NCI-H2196 (cell line): ENCODE measurements around the gene LGR5.
A peak's percentile ranks its signal among the peaks of the same experiment; 100 is the strongest.

ENCODE experiments used
- DNase-seq: peaks from one replicate; lab custom pipeline; 2025; ENCODE audit not compliant: unreplicated experiment; lab: John Stamatoyannopoulos, UW

LGR5 gene

GRCh38 chr12:71589478-71589881, 149.9 kb downstream of the LGR5 start:
- DNase-seq = no peak

- no peak for DNase-seq
Observed at GRCh38 chr12:71591601-71592000, 152.0 kb downstream of the LGR5 start.

- DNase-seq = no peak
Observed at GRCh38 chr12:71592841-71593240, 153.2 kb downstream of the LGR5 start.

GRCh38 chr12:71594214-71594948, 154.8 kb downstream of the LGR5 start:
- no peak for DNase-seq

- DNase-seq = no peak
Observed at GRCh38 chr12:71599210-71599609, 159.6 kb downstream of the LGR5 start.

GRCh38 chr12:71601546-71601945, 161.9 kb downstream of the LGR5 start:
- DNase-seq = no peak

GRCh38 chr12:71602761-71603577, 163.4 kb downstream of the LGR5 start:
- DNase-seq = no peak

GRCh38 chr12:71605039-71605438, 165.4 kb downstream of the LGR5 start:
- peak; percentile 14 for DNase-seq

- DNase-seq = no peak
Observed at GRCh38 chr12:71607494-71608330, 168.1 kb downstream of the LGR5 start.

- no peak for DNase-seq
Observed at GRCh38 chr12:71610031-71610795, 170.6 kb downstream of the LGR5 start.

- no peak for DNase-seq
Observed at GRCh38 chr12:71621938-71622337, 182.3 kb downstream of the LGR5 start.

GRCh38 chr12:71625476-71625875, 185.9 kb downstream of the LGR5 start:
- DNase-seq = no peak

- no peak for DNase-seq
Observed at GRCh38 chr12:71626098-71626497, 186.5 kb downstream of the LGR5 start.

GRCh38 chr12:71626768-71627167, 187.2 kb downstream of the LGR5 start:
- DNase-seq = no peak

GRCh38 chr12:71627438-71628002, 187.9 kb downstream of the LGR5 start:
- DNase-seq = peak; percentile 11
